MM.1S (cell line): ENCODE results near the gene L1CAM.

Experiments used
- DNase-seq: peaks from one replicate; pipeline ENCODE4 v3.0.0-alpha.2; 2015
- H2AFZ ChIP-seq: fragments of 300-600 bp; sonication (generic); 2 replicates; pipeline ENCODE4 v1.6.0; 2016; ENCODE audit warnings: antibody characterized with exemption, low read length
- H3F3A ChIP-seq: fragments of 300-600 bp; sonication (generic); 2 replicates; pipeline ENCODE4 v1.6.1; 2016; ENCODE audit warnings: mild to moderate bottlenecking, antibody characterized with exemption, low read length, moderate library complexity, mixed read lengths; ENCODE audit not compliant: insufficient read depth
- H3K27ac ChIP-seq: fragments of 300-600 bp; sonication (generic); 2 replicates; pipeline ENCODE4 v1.5.1; 2016; ENCODE audit warnings: mild to moderate bottlenecking, low read length
- H3K27me3 ChIP-seq: fragments of 300-600 bp; sonication (generic); replicated peaks from 2 replicates; pipeline ENCODE4 v1.6.0; 2016; ENCODE audit warnings: low read length; ENCODE audit not compliant: insufficient read depth
- H3K36me3 ChIP-seq: fragments of 300-600 bp; sonication (generic); replicated peaks from 2 replicates; pipeline ENCODE4 v1.6.1; 2016; ENCODE audit warnings: mild to moderate bottlenecking, low read length, mixed read lengths; ENCODE audit not compliant: insufficient read depth
- H3K4me1 ChIP-seq: fragments of 300-600 bp; sonication (generic); 2 replicates; pipeline ENCODE4 v1.6.1; 2016; ENCODE audit warnings: low read length, mixed read lengths
- H3K4me2 ChIP-seq: fragments of 300-600 bp; sonication (generic); 2 replicates; pipeline ENCODE4 v1.6.0; 2016; ENCODE audit warnings: low read depth, low read length
- H3K4me3 ChIP-seq: fragments of 300-600 bp; sonication (generic); 2 replicates; pipeline ENCODE4 v1.5.1; 2016; ENCODE audit warnings: low read length, mixed read lengths
- H3K79me2 ChIP-seq: fragments of 300-600 bp; sonication (generic); 2 replicates; pipeline ENCODE4 v1.6.1; 2016; ENCODE audit warnings: mixed run types, low read length, mixed read lengths
- H3K9ac ChIP-seq: fragments of 300-600 bp; sonication (generic); 2 replicates; pipeline ENCODE4 v1.6.1; 2016; ENCODE audit warnings: low read length, mixed read lengths
- H3K9me2 ChIP-seq: fragments of 300-600 bp; sonication (generic); replicated peaks from 2 replicates; pipeline ENCODE4 v1.6.1; 2016; ENCODE audit warnings: mild to moderate bottlenecking, low read length, mixed read lengths; ENCODE audit not compliant: insufficient read depth
- H3K9me3 ChIP-seq: fragments of 300-600 bp; sonication (generic); replicated peaks from 2 replicates; pipeline ENCODE4 v1.6.1; 2016; ENCODE audit warnings: mild to moderate bottlenecking, low read length, mixed read lengths; ENCODE audit not compliant: insufficient read depth
- H4K20me1 ChIP-seq: fragments of 300-600 bp; sonication (generic); 2 replicates; pipeline ENCODE4 v1.6.1; 2016; ENCODE audit warnings: mild to moderate bottlenecking, low read length, moderate library complexity, mixed read lengths; ENCODE audit not compliant: insufficient read depth
- EZH2 ChIP-seq: fragments of 300-600 bp; sonication (generic); optimal IDR thresholded peaks from 2 replicates; pipeline ENCODE3; 2017; ENCODE audit warnings: low read depth, mild to moderate bottlenecking, antibody characterized with exemption, low read length, mixed read lengths
- EZH2phosphoT487 ChIP-seq: fragments of 300-600 bp; sonication (generic); IDR thresholded peaks from 2 replicates; pipeline ENCODE4 v1.6.1; 2018; ENCODE audit warnings: antibody characterized with exemption, low read length
- TF ChIP-seq, protein P1 (sequence below): fragments of 300-600 bp; sonication (generic); IDR thresholded peaks from 2 replicates; pipeline ENCODE4 v1.5.1; 2016; ENCODE audit warnings: antibody characterized with exemption, low read length, mixed read lengths

L1CAM gene

DNA sequence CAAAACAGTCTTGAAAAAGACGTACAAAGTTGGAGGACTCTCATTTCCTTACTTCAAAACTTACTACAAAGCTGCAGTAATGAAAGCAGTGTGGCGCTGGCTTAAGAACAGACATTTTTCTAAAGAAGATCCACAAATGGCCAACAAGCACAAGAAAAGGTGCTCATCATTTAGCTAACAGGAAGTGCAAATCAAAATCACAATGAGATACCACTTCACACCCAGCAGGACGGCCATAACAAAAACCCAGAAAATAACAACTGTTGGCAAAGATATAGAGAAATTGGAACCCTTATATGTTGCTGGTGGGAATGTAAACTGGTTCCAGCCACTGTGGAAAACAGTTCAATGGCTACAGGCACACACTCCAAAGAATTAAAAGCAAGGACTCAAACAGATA, 59.0 kb downstream of the L1CAM start:
- Histone ChIP-seq H3K27me3 (peaks cover 63% of the 10 kb centered on the region), H3K4me3 (no peak overlapping the region)
- no peak for TF ChIP-seq EZH2
- TF ChIP-seq EZH2phosphoT487: no peak
- TF ChIP-seq, protein P1, sequence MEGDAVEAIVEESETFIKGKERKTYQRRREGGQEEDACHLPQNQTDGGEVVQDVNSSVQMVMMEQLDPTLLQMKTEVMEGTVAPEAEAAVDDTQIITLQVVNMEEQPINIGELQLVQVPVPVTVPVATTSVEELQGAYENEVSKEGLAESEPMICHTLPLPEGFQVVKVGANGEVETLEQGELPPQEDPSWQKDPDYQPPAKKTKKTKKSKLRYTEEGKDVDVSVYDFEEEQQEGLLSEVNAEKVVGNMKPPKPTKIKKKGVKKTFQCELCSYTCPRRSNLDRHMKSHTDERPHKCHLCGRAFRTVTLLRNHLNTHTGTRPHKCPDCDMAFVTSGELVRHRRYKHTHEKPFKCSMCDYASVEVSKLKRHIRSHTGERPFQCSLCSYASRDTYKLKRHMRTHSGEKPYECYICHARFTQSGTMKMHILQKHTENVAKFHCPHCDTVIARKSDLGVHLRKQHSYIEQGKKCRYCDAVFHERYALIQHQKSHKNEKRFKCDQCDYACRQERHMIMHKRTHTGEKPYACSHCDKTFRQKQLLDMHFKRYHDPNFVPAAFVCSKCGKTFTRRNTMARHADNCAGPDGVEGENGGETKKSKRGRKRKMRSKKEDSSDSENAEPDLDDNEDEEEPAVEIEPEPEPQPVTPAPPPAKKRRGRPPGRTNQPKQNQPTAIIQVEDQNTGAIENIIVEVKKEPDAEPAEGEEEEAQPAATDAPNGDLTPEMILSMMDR: no peak

DNA sequence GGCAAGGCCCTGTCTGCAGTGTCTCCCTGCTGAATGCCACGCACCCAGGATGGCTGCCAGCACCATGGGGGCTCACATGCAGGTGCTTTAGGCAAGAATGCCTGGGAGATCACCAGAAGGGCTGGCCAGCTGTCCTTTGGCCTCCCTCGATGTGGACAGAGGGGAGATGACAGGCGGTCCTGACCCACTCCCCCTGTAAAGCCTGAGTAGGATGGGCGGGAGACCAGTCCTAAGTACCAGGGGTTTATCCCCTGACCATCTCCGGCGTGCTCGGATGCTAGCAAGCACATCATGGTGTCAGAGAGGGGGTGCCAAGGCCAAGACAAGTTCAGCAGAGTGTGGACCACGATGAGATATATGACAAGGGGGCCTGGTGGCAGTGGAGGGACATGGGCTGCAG, 60.9 kb downstream of the L1CAM start:
- Histone ChIP-seq H3K4me3 (no peak overlapping the region), H3K27ac (no peak overlapping the region), H3K4me1 (no peaks in the 10 kb centered on the region), H3K79me2 (no peaks in the 10 kb centered on the region), H3K9ac (no peak overlapping the region), H3K36me3 (no peaks in the 10 kb centered on the region), H3K9me2 (no peaks in the 10 kb centered on the region), H3F3A (no peaks in the 10 kb centered on the region), H4K20me1 (no peaks in the 10 kb centered on the region), H3K4me2 (no peak overlapping the region), H3K9me3 (no peaks in the 10 kb centered on the region), H2AFZ (no peak overlapping the region), H3K27me3 (peaks cover 52% of the 10 kb centered on the region)
- DNase-seq: no peak
- TF ChIP-seq EZH2 (no peak), EZH2phosphoT487 (no peak)
- TF ChIP-seq, protein P1: no peak

More for the DNA sequence above, 59.0 kb downstream of the L1CAM start:
- no peaks in the 10 kb centered on the region for H4K20me1 ChIP-seq
- no peak overlapping the region for H2AFZ ChIP-seq
- no peaks in the 10 kb centered on the region for H3K36me3 ChIP-seq
- H3K9me3 ChIP-seq: no peaks in the 10 kb centered on the region
- no peaks in the 10 kb centered on the region for H3K9me2 ChIP-seq
- no peak overlapping the region for H3K9ac ChIP-seq
- no peaks in the 10 kb centered on the region for H3F3A ChIP-seq
- no peak overlapping the region for H3K27ac ChIP-seq
- DNase-seq: no peak
- H3K79me2 ChIP-seq: no peaks in the 10 kb centered on the region
- H3K4me2 ChIP-seq: no peak overlapping the region
- H3K4me1 ChIP-seq: no peaks in the 10 kb centered on the region

DNA sequence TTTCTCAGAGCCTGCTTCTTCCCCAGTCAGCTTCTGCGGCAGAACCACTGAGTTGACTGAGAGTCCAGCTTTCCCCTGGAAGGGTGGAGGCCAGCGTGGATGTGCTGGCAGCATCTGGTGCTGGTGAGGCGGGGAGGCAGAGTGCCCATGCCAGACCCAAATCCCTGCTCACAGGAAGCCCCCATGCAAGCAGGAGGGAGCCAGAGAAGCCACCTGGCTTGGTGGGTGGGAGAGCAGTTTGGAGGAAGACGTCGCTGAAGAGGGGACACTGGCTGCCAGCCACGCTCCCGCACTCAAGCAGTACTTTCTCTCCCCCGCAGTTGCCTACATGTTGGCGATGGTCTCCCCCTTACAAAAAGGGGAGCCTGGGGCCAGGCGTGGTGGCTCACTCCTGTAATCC, 61.6 kb downstream of the L1CAM start:
- Histone ChIP-seq H3K4me2 (no peak overlapping the region), H4K20me1 (no peaks in the 10 kb centered on the region), H3K9me3 (no peaks in the 10 kb centered on the region), H3K27me3 (peaks cover 48% of the 10 kb centered on the region), H2AFZ (no peak overlapping the region), H3K36me3 (no peaks in the 10 kb centered on the region), H3K4me3 (no peak overlapping the region), H3K9me2 (no peaks in the 10 kb centered on the region), H3K27ac (no peak overlapping the region), H3K79me2 (no peaks in the 10 kb centered on the region), H3K9ac (no peak overlapping the region), H3F3A (no peaks in the 10 kb centered on the region), H3K4me1 (no peaks in the 10 kb centered on the region)
- no peak for DNase-seq
- TF ChIP-seq EZH2phosphoT487 (no peak), EZH2 (no peak)
- TF ChIP-seq, protein P1: no peak
